Endothelial cell of hepatic sinusoid (primary cell): ENCODE data around the gene STOML3.

Source experiments
- in situ Hi-C: cut with HindIII; loops from 2 replicates; pipeline ENCODE4 v1.10.0; 2017; ENCODE audit warnings: low sequenced_read_pairs

The STOML3 gene

GRCh38 chr13:38993381-38993780, 2.8 kb upstream of the STOML3 start:
- in situ Hi-C loops: no loop called here

GRCh38 chr13:38981096-38981495, 9.5 kb downstream of the STOML3 start:
- in situ Hi-C loops: no loop called here

- in situ Hi-C loops: no loop called here
These were observed 9.9 kb downstream of the STOML3 start for GRCh38 chr13:38980750-38981078.

- in situ Hi-C loops: no loop called here
These were observed 10.5 kb downstream of the STOML3 start for GRCh38 chr13:38979891-38980749.

- in situ Hi-C loops: no loop called here
These were observed 20.1 kb downstream of the STOML3 start for GRCh38 chr13:38970380-38971051.

GRCh38 chr13:38969187-38969586, 21.4 kb downstream of the STOML3 start:
- in situ Hi-C loops: no loop called here

GRCh38 chr13:38967446-38967845, 23.2 kb downstream of the STOML3 start:
- in situ Hi-C loops: no loop called here

- in situ Hi-C loops: no loop called here
These were observed 25.4 kb downstream of the STOML3 start for GRCh38 chr13:38965281-38965680.

GRCh38 chr13:38960175-38960574, 30.5 kb downstream of the STOML3 start:
- in situ Hi-C loops: no loop called here

GRCh38 chr13:38957794-38958592, 32.6 kb downstream of the STOML3 start:
- in situ Hi-C loops: no loop called here

GRCh38 chr13:38954844-38955243, 35.8 kb downstream of the STOML3 start:
- in situ Hi-C loops: no loop called here

- in situ Hi-C loops: no loop called here
These were observed 36.3 kb downstream of the STOML3 start for GRCh38 chr13:38954291-38954690.

- in situ Hi-C loops: no loop called here
These were observed 37.8 kb downstream of the STOML3 start for GRCh38 chr13:38952827-38953226.

GRCh38 chr13:38951525-38952313, 38.9 kb downstream of the STOML3 start:
- in situ Hi-C loops: no loop called here

GRCh38 chr13:38950987-38951386, 39.6 kb downstream of the STOML3 start:
- in situ Hi-C loops: no loop called here

GRCh38 chr13:38947054-38947453, 43.6 kb downstream of the STOML3 start:
- in situ Hi-C loops: no loop called here

GRCh38 chr13:38944219-38944618, 46.4 kb downstream of the STOML3 start:
- in situ Hi-C loops: no loop called here

GRCh38 chr13:38943231-38943630, 47.4 kb downstream of the STOML3 start:
- in situ Hi-C loops: no loop called here

GRCh38 chr13:38941353-38941945, 49.2 kb downstream of the STOML3 start:
- in situ Hi-C loops: no loop called here

GRCh38 chr13:38933786-38934185, 56.8 kb downstream of the STOML3 start:
- in situ Hi-C loops: no loop called here
